Endothelial cell of umbilical vein (primary cell): ENCODE measurements around the gene RAD51B. TPM values are rescaled to one million over a fixed set of nuclear protein-coding genes. Genes with fewer than 3 reads are reported as not detected.

ENCODE experiments used
- BruUV-seq: library from RNA; stranded (reverse); fragments of 400-500 nt; replicated peaks from 2 replicates; lab custom pipeline; 2021; lab: Mats Ljungman, UMichigan
- CTCF ChIA-PET: fragments of 300-600, 350-600 bp; sonication (Branson Sonifier 250); formaldehyde crosslinking; loops from one replicate; lab custom pipeline; 2021; ENCODE audit warnings: antibody characterized with exemption, inconsistent platforms; lab: Charles Lee
- POLR2A ChIA-PET: fragments of 300-600, 350-600 bp; sonication (Branson Sonifier 250); formaldehyde crosslinking; loops from one replicate; lab custom pipeline; 2021; ENCODE audit warnings: antibody characterized with exemption, inconsistent platforms; lab: Charles Lee
- DNase-seq: peaks from one replicate; pipeline ENCODE4 v3.0.0-alpha.2; 2011; ENCODE audit warnings: low read depth, low spot score
- FAIRE-seq: peaks from 2 replicates; lab custom pipeline; 2011; peaks lifted over from hg19 to GRCh38; lab: Jason Lieb, UNC
- H2AFZ ChIP-seq: 2 replicates; pipeline ENCODE4 v1.6.0; 2012; ENCODE audit warnings: low read depth, low read length, control low read depth, inconsistent platforms
- H3K27ac ChIP-seq: 2 replicates; pipeline ENCODE4 v1.5.1; 2011; ENCODE audit warnings: low read depth, mild to moderate bottlenecking, control low read depth, low read length, moderate library complexity; ENCODE audit not compliant: insufficient read depth
- H3K27me3 ChIP-seq, 2 experiments: 2 replicates each; pipeline versions ENCODE4 v1.6.0 to v1.6.1; 2011; ENCODE audit warnings: low read length in 2 of 2, mixed read lengths in 1 of 2; ENCODE audit not compliant: control insufficient read depth in 2 of 2, insufficient read depth in 2 of 2
- H3K36me3 ChIP-seq, 2 experiments: 2 replicates in 1 of 2; 3 replicates in 1 of 2; pipeline ENCODE4 v1.5.1; 2011; ENCODE audit warnings: low read length in 2 of 2, mild to moderate bottlenecking in 1 of 2, moderate library complexity in 1 of 2; ENCODE audit not compliant: control insufficient read depth in 2 of 2, insufficient read depth in 2 of 2; ENCODE audit errors: extremely low read depth in 1 of 2
- H3K4me1 ChIP-seq: 3 replicates; pipeline ENCODE4 v1.5.1; 2011; ENCODE audit warnings: mild to moderate bottlenecking, low read length; ENCODE audit not compliant: control insufficient read depth, insufficient read depth; ENCODE audit errors: extremely low read depth
- H3K4me2 ChIP-seq: 2 replicates; pipeline ENCODE4 v1.6.1; 2011; ENCODE audit warnings: low read length, control low read depth, mixed read lengths; ENCODE audit not compliant: insufficient read depth
- H3K4me3 ChIP-seq, 3 experiments: fragments of 200-600 bp in 1 of 3; sonication (generic), shearing (Covaris generic) in 1 of 3; replicated peaks in 1 of 3; 2 replicates each; pipeline ENCODE4 v1.5.1; 2011 to 2016; ENCODE audit warnings: control low read depth in 3 of 3, low read length in 3 of 3, mild to moderate bottlenecking in 2 of 3, inconsistent platforms in 1 of 3, low read depth in 1 of 3, moderate library complexity in 1 of 3; ENCODE audit not compliant: insufficient read depth in 1 of 3
- H3K79me2 ChIP-seq: 2 replicates; pipeline ENCODE4 v1.6.0; 2012; ENCODE audit warnings: low read length, inconsistent platforms; ENCODE audit not compliant: control insufficient read depth, insufficient read depth
- H3K9ac ChIP-seq: replicated peaks from 2 replicates; pipeline ENCODE3; 2011; ENCODE audit warnings: low read length, control low read depth; ENCODE audit not compliant: insufficient read depth; ENCODE audit errors: extremely low read depth
- H3K9me1 ChIP-seq: replicated peaks from 3 replicates; pipeline ENCODE4 v1.6.0; 2011; ENCODE audit warnings: mild to moderate bottlenecking, low read length; ENCODE audit not compliant: control insufficient read depth, insufficient read depth; ENCODE audit errors: extremely low read depth
- H3K9me3 ChIP-seq: replicated peaks from 2 replicates; pipeline ENCODE4 v1.5.1; 2012; ENCODE audit warnings: low read length, inconsistent platforms; ENCODE audit not compliant: control insufficient read depth, insufficient read depth
- H4K20me1 ChIP-seq: replicated peaks from 2 replicates; pipeline ENCODE3; 2011; ENCODE audit warnings: mild to moderate bottlenecking, low read length; ENCODE audit not compliant: control insufficient read depth, insufficient read depth; ENCODE audit errors: extremely low read depth
- CTCF ChIP-seq, 2 donors: IDR thresholded peaks; 1 replicate in 1 of 2; 2 replicates in 1 of 2; pipeline ENCODE4 v1.5.1; 2011; ENCODE audit warnings: low read length in 2 of 2, mild to moderate bottlenecking in 2 of 2, moderate library complexity in 2 of 2, control low read depth in 1 of 2, inconsistent platforms in 1 of 2, low read depth in 1 of 2; ENCODE audit not compliant: insufficient read depth in 1 of 2; ENCODE audit errors: extremely low read depth in 1 of 2
- EZH2 ChIP-seq: IDR thresholded peaks from 2 replicates; pipeline ENCODE4 v1.6.1; 2012; ENCODE audit warnings: borderline replicate concordance, low read depth, mild to moderate bottlenecking, moderate library complexity, low read length, inconsistent platforms; ENCODE audit not compliant: severe bottlenecking
- FOS ChIP-seq: IDR thresholded peaks from 2 replicates; pipeline ENCODE4 v1.6.1; 2011; ENCODE audit warnings: mild to moderate bottlenecking, low read length, moderate library complexity, borderline replicate concordance; ENCODE audit not compliant: insufficient read depth
- GATA2 ChIP-seq: IDR thresholded peaks from 2 replicates; pipeline ENCODE4 v1.7.0; 2011; ENCODE audit warnings: low read depth, mild to moderate bottlenecking, moderate library complexity, mixed read lengths, low read length; ENCODE audit not compliant: insufficient read length, insufficient read depth
- JUN ChIP-seq: IDR thresholded peaks from 2 replicates; pipeline ENCODE4 v1.6.1; 2011; ENCODE audit warnings: borderline replicate concordance, low read depth; ENCODE audit not compliant: insufficient read length, insufficient read depth
- MAX ChIP-seq: IDR thresholded peaks from 2 replicates; pipeline ENCODE4 v1.6.1; 2011; ENCODE audit not compliant: insufficient read depth, insufficient read length
- MYC ChIP-seq: IDR thresholded peaks from one replicate; pipeline ENCODE4 v1.6.1; 2011; ENCODE audit warnings: mild to moderate bottlenecking, low read depth, low read length
- POLR2A ChIP-seq: IDR thresholded peaks from 2 replicates; pipeline ENCODE4 v1.6.1; 2012; ENCODE audit warnings: low read depth, mild to moderate bottlenecking, control low read depth, low read length
- POLR2AphosphoS5 ChIP-seq: IDR thresholded peaks from 2 replicates; pipeline ENCODE4 v1.6.1; 2012; ENCODE audit warnings: low read depth, mild to moderate bottlenecking, control low read depth, low read length, moderate library complexity; ENCODE audit not compliant: insufficient read depth
- dilution Hi-C: fragments of 300-500 bp; cut with MboI; formaldehyde crosslinking; loops from one replicate; pipeline ENCODE4 v1.15.0; 2019; ENCODE audit warnings: low sequenced_read_pairs; ENCODE audit not compliant: extremely low pct_ligation_motif_present
- intact Hi-C: fragments of 100-400 bp; cut with micrococcal nuclease; formaldehyde crosslinking; loops from one replicate; pipeline ENCODE4 v1.10.0; 2022
- polyA plus RNA-seq, 4 experiments: library from polyadenylated mRNA; depleted of rRNA in 3 of 4; stranded (reverse) in 3 of 4; unstranded in 1 of 4; fragments of >200 nt; gene quantifications; 2 replicates each; pipeline versions ENCODE4 v1.2.1 to v1.2.3, GENCODE V29; 2011 to 2012; ENCODE audit warnings: missing spikeins in 1 of 4
- total RNA-seq: library from RNA; stranded (reverse); gene quantifications from 2 replicates; pipeline ENCODE4 v1.2.3, GENCODE V29; 2021

Gene RAD51B
- total and polyA plus RNA-seq, 2 donors (not counting 3 experiments of a cell fraction or from before 2014, with no cell fraction given), result 3.9 to 19.0 TPM

GRCh38 chr14:68522510-68523325 lies 703.1 kb downstream of the RAD51B start:
- ChIA-PET CTCF (interaction anchor here (2.3 kb wide), 1 partner anchor 30 kb away, joined by 5 read pairs; no protein-coding TSS in a partner anchor), POLR2A (interaction anchor here (0.8 kb wide), 1 partner anchor 270 kb away, joined by 3 read pairs; the partner anchor contains the start of gene ZFP36L1)
- no peak for TF ChIP-seq GATA2
- no peak for TF ChIP-seq EZH2
- no peak for TF ChIP-seq POLR2A
- no peak for TF ChIP-seq MYC
- TF ChIP-seq FOS, result no peak
- TF ChIP-seq JUN, result no peak
- no peak for TF ChIP-seq MAX
- TF ChIP-seq CTCF (IDR thresholded peaks at IDR 0.05; ENCODE audit: extremely low read depth in 1 of 2, insufficient read depth in 1 of 2, low read depth in 1 of 2, low read length in 2 of 2), result no peak
- no peak for TF ChIP-seq POLR2AphosphoS5
- H3K9ac ChIP-seq, result no peak overlapping the region
- dilution Hi-C loops (no loop called here), intact Hi-C loops (no loop called here)
- no peaks in the 10 kb centered on the region for H3K36me3 ChIP-seq
- no peak for DNase-seq
- H3K27me3 ChIP-seq, result no peaks in the 10 kb centered on the region
- no peak overlapping the region for H3K4me2 ChIP-seq
- peaks cover 18% of the 10 kb centered on the region for H3K4me1 ChIP-seq
- BruUV-seq, result no TSS peak
- H3K27ac ChIP-seq, result no peak overlapping the region
- no peaks in the 10 kb centered on the region for H3K9me3 ChIP-seq
- H3K9me1 ChIP-seq, result no peaks in the 10 kb centered on the region
- H3K4me3 ChIP-seq, result no peak overlapping the region
- FAIRE-seq, result peak; percentile 64
- H2AFZ ChIP-seq, result no peak overlapping the region
- no peaks in the 10 kb centered on the region for H3K79me2 ChIP-seq
- H4K20me1 ChIP-seq, result no peaks in the 10 kb centered on the region
